Thoracic aorta (tissue), 2 donors: Measurements from ENCODE around the gene CRB2. TPM values are rescaled to one million over a fixed set of nuclear protein-coding genes. Genes with fewer than 3 reads are reported as not detected.

Source experiments
- ATAC-seq: fragments of 150-250 bp; one replicate; pipeline ENCODE4 v1.8.0; 2017; ENCODE audit warnings: low read depth; ENCODE audit not compliant: insufficient number of reproducible peaks, low FRiP score
- DNase-seq: peaks from one replicate; pipeline ENCODE4 v3.0.0-alpha.2; 2020; ENCODE audit warnings: low spot score
- H3K27ac ChIP-seq, 2 donors: fragments of 200-600 bp; sonication (generic); 1 replicate in 1 of 2; 2 replicates in 1 of 2; pipeline ENCODE4 v1.5.1; 2016; ENCODE audit warnings: mild to moderate bottlenecking in 2 of 2, moderate library complexity in 2 of 2
- H3K27me3 ChIP-seq: fragments of 200-600 bp; sonication (generic); replicated peaks from 2 replicates; pipeline ENCODE4 v1.6.0; 2016; ENCODE audit warnings: mild to moderate bottlenecking; ENCODE audit not compliant: insufficient read depth
- H3K36me3 ChIP-seq: fragments of 200-600 bp; sonication (generic); one replicate; pipeline ENCODE4 v1.5.1; 2016
- H3K4me1 ChIP-seq, 2 donors: fragments of 200-600 bp; sonication (generic); 1 replicate in 1 of 2; 2 replicates in 1 of 2; pipeline versions ENCODE4 v1.5.1 to v1.6.0; 2016; ENCODE audit warnings: low read depth in 2 of 2, mild to moderate bottlenecking in 1 of 2; ENCODE audit not compliant: control insufficient read depth in 1 of 2
- H3K4me3 ChIP-seq: fragments of 200-600 bp; sonication (generic); 2 replicates; pipeline ENCODE4 v1.5.1; 2016; ENCODE audit warnings: mild to moderate bottlenecking
- H3K9me3 ChIP-seq: fragments of 200-600 bp; sonication (generic); 2 replicates; pipeline ENCODE4 v1.5.1; 2016
- CTCF ChIP-seq: fragments of 200-600 bp; sonication (generic); IDR thresholded peaks from one replicate; pipeline ENCODE4 v1.5.1; 2019; ENCODE audit warnings: antibody characterized with exemption
- total RNA-seq, 2 donors: library from RNA; depleted of rRNA; stranded (reverse); fragments of >200 nt; gene quantifications; one replicate each; pipeline versions ENCODE4 v1.1.0 to v1.2.3, GENCODE V29; 2016

CRB2 gene
- not detected for total RNA-seq

GRCh38 chr9:123355761-123356431, at the start of gene CRB2:
Gene CRB2, plus strand, starts transcription at chr9:123356197. Its CDS starts 64 bp downstream, at chr9:123356261.
- no peak for TF ChIP-seq CTCF
- no peak for ATAC-seq
- H3K36me3 ChIP-seq = no peaks in the 10 kb centered on the region
- H3K9me3 ChIP-seq = no peaks in the 10 kb centered on the region
- H3K4me1 ChIP-seq = peaks cover 0 to 6% of the 10 kb centered on the region in 2 donors
- H3K27me3 ChIP-seq = no peaks in the 10 kb centered on the region
- H3K27ac ChIP-seq = no peak within 1 kb of the TSS
- H3K4me3 ChIP-seq = no peak within 1 kb of the TSS
- DNase-seq = no peak

- no peaks in the 10 kb centered on the region for H3K4me1 ChIP-seq
- DNase-seq (no peak), ATAC-seq (no peak)
- H3K4me3 ChIP-seq = no peak overlapping the region
- no peaks in the 10 kb centered on the region for H3K27me3 ChIP-seq
- H3K9me3 ChIP-seq = no peaks in the 10 kb centered on the region
- H3K36me3 ChIP-seq = no peaks in the 10 kb centered on the region
- H3K27ac ChIP-seq = no peak overlapping the region
- TF ChIP-seq CTCF = no peak
These were observed 46.4 kb upstream of the CRB2 start for GRCh38 chr9:123309611-123310010.

GRCh38 chr9:123310551-123311249, 45.3 kb upstream of the CRB2 start:
- ATAC-seq = no peak
- no peaks in the 10 kb centered on the region for H3K9me3 ChIP-seq
- no peaks in the 10 kb centered on the region for H3K36me3 ChIP-seq
- no peak overlapping the region for H3K27ac ChIP-seq
- no peaks in the 10 kb centered on the region for H3K27me3 ChIP-seq
- no peak for DNase-seq
- TF ChIP-seq CTCF = no peak
- no peak overlapping the region for H3K4me3 ChIP-seq
- H3K4me1 ChIP-seq = no peaks in the 10 kb centered on the region

DNA sequence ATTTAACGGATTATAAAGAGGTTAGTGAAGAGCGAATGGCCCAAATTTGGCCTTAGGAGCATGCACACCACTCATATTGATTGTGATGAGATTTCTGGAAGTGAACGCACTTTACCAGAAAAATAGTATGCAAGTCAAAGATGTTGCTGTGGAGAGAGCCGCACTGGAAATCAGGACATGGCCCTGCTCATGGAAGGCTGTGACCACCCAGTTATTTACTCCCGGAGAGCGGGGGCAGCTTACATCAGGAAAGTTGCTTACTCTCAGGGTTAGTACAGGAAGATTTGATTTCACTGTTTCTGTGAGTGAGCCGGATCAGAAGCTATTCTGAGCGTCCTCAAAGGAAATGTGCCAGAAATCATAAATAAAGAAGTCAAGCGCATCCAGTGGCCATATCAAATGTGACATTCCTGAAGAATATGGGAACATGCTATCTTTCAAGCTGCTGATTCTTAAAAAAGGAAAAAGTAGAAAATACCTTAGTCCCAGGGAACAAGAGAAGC, 44.7 kb upstream of the CRB2 start:
- no peak overlapping the region for H3K27ac ChIP-seq
- H3K4me1 ChIP-seq = no peaks in the 10 kb centered on the region
- no peak for TF ChIP-seq CTCF
- H3K36me3 ChIP-seq = no peaks in the 10 kb centered on the region
- no peaks in the 10 kb centered on the region for H3K9me3 ChIP-seq
- H3K4me3 ChIP-seq = no peak overlapping the region
- DNase-seq = no peak
- no peak for ATAC-seq
- no peaks in the 10 kb centered on the region for H3K27me3 ChIP-seq

DNA sequence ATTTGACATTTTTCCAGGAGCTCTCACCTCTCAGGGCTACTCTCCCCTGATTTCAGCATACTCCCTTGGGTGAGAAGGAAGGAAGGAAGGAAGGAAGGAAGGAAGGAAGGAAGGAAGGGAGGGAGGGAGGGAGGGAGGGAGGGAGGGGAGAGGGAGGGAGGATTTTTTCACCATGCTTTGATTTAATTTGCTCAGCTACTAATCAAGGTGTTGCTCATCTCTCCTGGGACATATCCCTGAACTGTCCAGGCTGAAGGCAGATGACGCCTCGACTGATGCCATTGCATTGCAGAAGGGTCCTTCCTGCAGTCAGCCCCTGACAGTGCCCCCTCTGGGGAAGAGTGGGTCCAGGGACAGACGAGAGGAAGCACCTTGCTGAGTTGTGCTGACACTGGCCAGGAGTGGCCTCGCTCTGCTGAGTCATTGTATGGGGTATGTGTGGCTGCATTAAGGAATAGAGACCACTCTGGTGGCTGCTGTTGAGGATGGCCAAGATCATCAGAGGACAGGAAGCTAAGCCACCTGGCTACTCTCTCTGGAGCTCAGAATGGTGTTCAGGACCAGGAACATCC, 43.6 kb upstream of the CRB2 start:
- Histone ChIP-seq H3K4me1 (no peaks in the 10 kb centered on the region), H3K27ac (no peak overlapping the region), H3K9me3 (no peaks in the 10 kb centered on the region), H3K4me3 (no peak overlapping the region), H3K36me3 (no peaks in the 10 kb centered on the region), H3K27me3 (no peaks in the 10 kb centered on the region)
- ATAC-seq = no peak
- no peak for TF ChIP-seq CTCF
- DNase-seq = no peak
